ENCODE results near the gene DIDO1. TPM values are rescaled to one million over a fixed set of nuclear protein-coding genes. Genes with fewer than 3 reads are reported as not detected.

DIDO1 gene
- total and polyA plus RNA-seq, 2 of the 13 experiments (the other 11 are each of a cell fraction or from before 2014, with no cell fraction given) = 75.0 to 75.1 TPM

DNA sequence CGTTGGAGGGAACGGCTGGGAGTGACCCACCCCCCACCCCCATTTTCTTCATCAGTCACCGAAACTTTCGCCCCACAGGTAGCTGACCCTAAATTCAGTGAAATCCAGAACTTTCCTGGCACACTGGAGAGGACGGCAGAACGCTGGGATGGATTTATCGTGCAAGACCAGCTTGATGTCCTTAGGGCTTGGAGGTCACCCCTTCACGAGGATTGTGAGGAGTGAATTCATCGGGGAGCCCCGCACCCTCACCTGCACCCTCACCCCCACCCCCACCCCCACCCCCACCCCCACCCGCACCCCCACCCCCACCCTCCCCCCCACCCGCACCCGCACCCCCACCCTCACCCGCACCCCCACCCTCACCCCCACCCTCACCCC, 51.4 kb downstream of the DIDO1 start:
- in situ Hi-C loops (cut with HindIII; ENCODE audit: extremely low pct_ligation_motif_present, low pct_unique_long_range_greater_than_20kb) = loop anchor here (5.0 kb wide), 1 partner anchor 137 kb away; no protein-coding TSS in a partner anchor
- Histone ChIP-seq H3K79me2 (ENCODE audit: insufficient read depth, low read length) (no peaks in the 10 kb centered on the region), H3K36me3 (replicated peaks in 1 of 2; ENCODE audit: control insufficient read depth in 1 of 2, insufficient read depth in 2 of 2, low read length in 2 of 2) (no peaks in the 10 kb centered on the region), H2AFZ (ENCODE audit: low read length) (peak overlapping the region; percentile 1), H3K27me3 (ENCODE audit: control insufficient read depth in 1 of 2, insufficient read depth in 2 of 2, low read length in 2 of 2) (peaks cover 2 to 8% of the 10 kb centered on the region in 2 experiments; a peak in 3 of 5 replicates), H3K4me3 (replicated peaks in 1 of 3; ENCODE audit: insufficient read depth in 1 of 3, low read depth in 2 of 3, low read length in 3 of 3) (peak overlapping the region; percentile 32 to 66 (median 60); a peak in 5 of 6 replicates), H3K27ac (ENCODE audit: extremely low read length, insufficient read depth, low read length) (peak overlapping the region; percentile 57), H4K20me1 (ENCODE audit: insufficient read depth, low read length) (no peaks in the 10 kb centered on the region), H3K4me2 (ENCODE audit: low read depth, low read length) (peak overlapping the region; percentile 78), H3K9ac (ENCODE audit: insufficient read depth, low read depth, low read length) (peak overlapping the region; percentile 50; the same call in 1 of the 2 replicates), H3K4me1 (ENCODE audit: insufficient read depth, low read length) (peaks cover 67% of the 10 kb centered on the region), H3K9me3 (ENCODE audit: low read length) (no peaks in the 10 kb centered on the region)
- TF ChIP-seq RNF2 (conservative IDR thresholded peaks at IDR 0.05; ENCODE audit: low read depth) = no peak; the same call in 1 of the 2 replicates
- TF ChIP-seq TMF1 (CRISPR knock-in tag; IDR thresholded peaks at IDR 0.05; ENCODE audit: low read depth) = peak; percentile 45; the same call in 1 of the 2 replicates
- TF ChIP-seq PRPF4 (IDR thresholded peaks at IDR 0.05; ENCODE audit: low read depth, low read length, poor library complexity, severe bottlenecking) = peak; percentile 89
- TF ChIP-seq ZBTB38 (CRISPR knock-in tag; IDR thresholded peaks at IDR 0.05) = peak; percentile 36
- no peak for TF ChIP-seq PLRG1 (conservative IDR thresholded peaks at IDR 0.05)
- peak; percentile 81; the same call in 1 of the 2 replicates for TF ChIP-seq PCBP1 (IDR thresholded peaks at IDR 0.05; ENCODE audit: borderline replicate concordance, low read depth, low read length)
- TF ChIP-seq ZFYVE20 (CRISPR knock-in tag; IDR thresholded peaks at IDR 0.05; ENCODE audit: borderline replicate concordance, low read depth) = no peak
- TF ChIP-seq, protein P1, sequence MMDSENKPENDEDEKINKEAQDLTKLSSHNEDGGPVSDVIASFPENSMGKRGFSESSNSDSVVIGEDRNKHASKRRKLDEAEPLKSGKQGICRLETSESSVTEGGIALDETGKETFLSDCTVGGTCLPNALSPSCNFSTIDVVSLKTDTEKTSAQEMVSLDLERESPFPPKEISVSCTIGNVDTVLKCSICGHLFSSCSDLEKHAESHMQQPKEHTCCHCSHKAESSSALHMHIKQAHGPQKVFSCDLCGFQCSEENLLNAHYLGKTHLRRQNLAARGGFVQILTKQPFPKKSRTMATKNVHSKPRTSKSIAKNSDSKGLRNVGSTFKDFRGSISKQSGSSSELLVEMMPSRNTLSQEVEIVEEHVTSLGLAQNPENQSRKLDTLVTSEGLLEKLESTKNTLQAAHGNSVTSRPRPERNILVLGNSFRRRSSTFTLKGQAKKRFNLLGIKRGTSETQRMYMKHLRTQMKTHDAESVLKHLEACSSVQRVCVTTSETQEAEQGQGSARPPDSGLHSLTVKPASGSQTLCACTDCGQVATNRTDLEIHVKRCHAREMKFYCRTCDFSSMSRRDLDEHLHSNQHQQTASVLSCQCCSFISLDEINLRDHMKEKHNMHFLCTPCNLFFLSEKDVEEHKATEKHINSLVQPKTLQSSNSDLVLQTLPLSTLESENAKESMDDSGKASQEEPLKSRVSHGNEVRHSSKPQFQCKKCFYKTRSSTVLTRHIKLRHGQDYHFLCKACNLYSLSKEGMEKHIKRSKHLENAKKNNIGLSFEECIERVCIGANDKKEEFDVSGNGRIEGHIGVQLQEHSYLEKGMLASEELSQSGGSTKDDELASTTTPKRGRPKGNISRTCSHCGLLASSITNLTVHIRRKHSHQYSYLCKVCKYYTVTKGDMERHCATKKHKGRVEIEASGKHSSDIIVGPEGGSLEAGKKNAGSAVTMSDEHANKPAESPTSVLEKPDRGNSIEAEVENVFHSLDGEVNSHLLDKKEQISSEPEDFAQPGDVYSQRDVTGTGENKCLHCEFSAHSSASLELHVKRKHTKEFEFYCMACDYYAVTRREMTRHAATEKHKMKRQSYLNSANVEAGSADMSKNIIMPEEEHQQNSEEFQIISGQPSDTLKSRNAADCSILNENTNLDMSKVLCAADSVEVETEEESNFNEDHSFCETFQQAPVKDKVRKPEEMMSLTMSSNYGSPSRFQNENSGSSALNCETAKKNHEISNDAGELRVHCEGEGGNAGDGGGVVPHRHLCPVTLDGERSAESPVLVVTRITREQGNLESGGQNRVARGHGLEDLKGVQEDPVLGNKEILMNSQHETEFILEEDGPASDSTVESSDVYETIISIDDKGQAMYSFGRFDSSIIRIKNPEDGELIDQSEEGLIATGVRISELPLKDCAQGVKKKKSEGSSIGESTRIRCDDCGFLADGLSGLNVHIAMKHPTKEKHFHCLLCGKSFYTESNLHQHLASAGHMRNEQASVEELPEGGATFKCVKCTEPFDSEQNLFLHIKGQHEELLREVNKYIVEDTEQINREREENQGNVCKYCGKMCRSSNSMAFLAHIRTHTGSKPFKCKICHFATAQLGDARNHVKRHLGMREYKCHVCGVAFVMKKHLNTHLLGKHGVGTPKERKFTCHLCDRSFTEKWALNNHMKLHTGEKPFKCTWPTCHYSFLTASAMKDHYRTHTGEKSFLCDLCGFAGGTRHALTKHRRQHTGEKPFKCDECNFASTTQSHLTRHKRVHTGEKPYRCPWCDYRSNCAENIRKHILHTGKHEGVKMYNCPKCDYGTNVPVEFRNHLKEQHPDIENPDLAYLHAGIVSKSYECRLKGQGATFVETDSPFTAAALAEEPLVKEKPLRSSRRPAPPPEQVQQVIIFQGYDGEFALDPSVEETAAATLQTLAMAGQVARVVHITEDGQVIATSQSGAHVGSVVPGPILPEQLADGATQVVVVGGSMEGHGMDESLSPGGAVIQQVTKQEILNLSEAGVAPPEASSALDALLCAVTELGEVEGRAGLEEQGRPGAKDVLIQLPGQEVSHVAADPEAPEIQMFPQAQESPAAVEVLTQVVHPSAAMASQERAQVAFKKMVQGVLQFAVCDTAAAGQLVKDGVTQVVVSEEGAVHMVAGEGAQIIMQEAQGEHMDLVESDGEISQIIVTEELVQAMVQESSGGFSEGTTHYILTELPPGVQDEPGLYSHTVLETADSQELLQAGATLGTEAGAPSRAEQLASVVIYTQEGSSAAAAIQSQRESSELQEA (CRISPR knock-in tag; IDR thresholded peaks at IDR 0.05; ENCODE audit: not compliant biosample characterization) = no peak
- no peak for TF ChIP-seq MEIS1 (CRISPR knock-in tag; IDR thresholded peaks at IDR 0.05; ENCODE audit: borderline replicate concordance)
- TF ChIP-seq PCBP2 (optimal IDR thresholded peaks at IDR 0.05; ENCODE audit: low read depth, low read length, poor library complexity, severe bottlenecking) = peak; percentile 70
- peak; percentile 94 for TF ChIP-seq HNRNPK (IDR thresholded peaks at IDR 0.05; ENCODE audit: low read depth, low read length, poor library complexity, severe bottlenecking)
- DNase-seq (ENCODE audit: low spot score) (no peak), FAIRE-seq (no peak), ATAC-seq (no peak)
- CTCF ChIA-PET (ENCODE audit: low intra/inter-chr PET ratio, low total read pairs) = interaction anchor here (1.4 to 2.1 kb wide), 2 partner anchors 25 to 134 kb away, joined by 4 to 8 read pairs; no protein-coding TSS in a partner anchor
- intact Hi-C loops (cut with micrococcal nuclease; ENCODE audit: unreplicated experiment) = loop anchor here (1.0 to 5.0 kb wide), 4 partner anchors 46 to 208 kb away; no protein-coding TSS in a partner anchor
- no TSS peak for BruUV-seq (replicated peaks)
- POLR2A ChIA-PET = interaction anchor here (0.7 to 6.2 kb wide), 26 partner anchors 10 to 506 kb away, joined by 3 to 59 read pairs (median 4); partner anchors contain the start of genes GID8, SLC17A9 and TCFL5
- 42% methylated on average over 11 of the region's 14 CpGs for WGBS (ENCODE audit: low lambda C conversion rate)

Measured in HepG2 (cell line).